ENCODE results near the gene DGCR2.

Gene DGCR2

GRCh38 chr22:18992543-18993198 is 129.5 kb downstream of the DGCR2 start:
- no peak for TF ChIP-seq CTCF (IDR thresholded peaks at IDR 0.05; ENCODE audit: insufficient read depth, low read length, poor library complexity, severe bottlenecking)
- DNase-seq (ENCODE audit: extremely low read depth, insufficient read length) = no peak
- no peaks in the 10 kb centered on the region for H3K36me3 ChIP-seq (ENCODE audit: control insufficient read depth, insufficient read depth, low read length)
- H3K27me3 ChIP-seq (replicated peaks; ENCODE audit: control insufficient read depth, insufficient read depth, low read length) = no peaks in the 10 kb centered on the region; the same call in none of the 2 replicates
- no peak overlapping the region for H3K4me3 ChIP-seq (replicated peaks; ENCODE audit: low read depth, low read length)

- DNase-seq (ENCODE audit: extremely low read depth, insufficient read length) = no peak
- H3K4me3 ChIP-seq (replicated peaks; ENCODE audit: low read depth, low read length) = no peak overlapping the region
- no peaks in the 10 kb centered on the region for H3K36me3 ChIP-seq (ENCODE audit: control insufficient read depth, insufficient read depth, low read length)
- no peak for TF ChIP-seq CTCF (IDR thresholded peaks at IDR 0.05; ENCODE audit: insufficient read depth, low read length, poor library complexity, severe bottlenecking)
- H3K27me3 ChIP-seq (replicated peaks; ENCODE audit: control insufficient read depth, insufficient read depth, low read length) = no peaks in the 10 kb centered on the region; the same call in 1 of the 2 replicates
Observed at GRCh38 chr22:18991821-18992442, 130.3 kb downstream of the DGCR2 start.

GRCh38 chr22:18991138-18991432 is 131.1 kb downstream of the DGCR2 start:
- no peak for TF ChIP-seq CTCF (IDR thresholded peaks at IDR 0.05; ENCODE audit: insufficient read depth, low read length, poor library complexity, severe bottlenecking)
- Histone ChIP-seq H3K27me3 (replicated peaks; ENCODE audit: control insufficient read depth, insufficient read depth, low read length) (no peaks in the 10 kb centered on the region; the same call in 1 of the 2 replicates), H3K4me3 (replicated peaks; ENCODE audit: low read depth, low read length) (no peak overlapping the region), H3K36me3 (ENCODE audit: control insufficient read depth, insufficient read depth, low read length) (no peaks in the 10 kb centered on the region)
- no peak for DNase-seq (ENCODE audit: extremely low read depth, insufficient read length)

- no peaks in the 10 kb centered on the region for H3K36me3 ChIP-seq (ENCODE audit: control insufficient read depth, insufficient read depth, low read length)
- H3K27me3 ChIP-seq (replicated peaks; ENCODE audit: control insufficient read depth, insufficient read depth, low read length) = no peaks in the 10 kb centered on the region; the same call in 1 of the 2 replicates
- no peak for TF ChIP-seq CTCF (IDR thresholded peaks at IDR 0.05; ENCODE audit: insufficient read depth, low read length, poor library complexity, severe bottlenecking)
- no peak for DNase-seq (ENCODE audit: extremely low read depth, insufficient read length)
- H3K4me3 ChIP-seq (replicated peaks; ENCODE audit: low read depth, low read length) = no peak overlapping the region
Observed at GRCh38 chr22:18990355-18991137, 131.7 kb downstream of the DGCR2 start.

GRCh38 chr22:18988958-18989357 is 133.3 kb downstream of the DGCR2 start:
- no peak for TF ChIP-seq CTCF (IDR thresholded peaks at IDR 0.05; ENCODE audit: insufficient read depth, low read length, poor library complexity, severe bottlenecking)
- no peak for DNase-seq (ENCODE audit: extremely low read depth, insufficient read length)
- no peak overlapping the region for H3K4me3 ChIP-seq (replicated peaks; ENCODE audit: low read depth, low read length)

More at GRCh38 chr22:18988958-18989357, 133.3 kb downstream of the DGCR2 start:
- H3K27me3 ChIP-seq (replicated peaks; ENCODE audit: control insufficient read depth, insufficient read depth, low read length) = no peaks in the 10 kb centered on the region; the same call in 1 of the 2 replicates
- H3K36me3 ChIP-seq (ENCODE audit: control insufficient read depth, insufficient read depth, low read length) = no peaks in the 10 kb centered on the region

Measured in GM06990 (cell line).